Measurements from ENCODE around the gene GLI2.

Gene GLI2

GRCh38 chr2:120738786-120739437, 3.2 kb downstream of the GLI2 start:
- DNase-seq, result no peak

DNA sequence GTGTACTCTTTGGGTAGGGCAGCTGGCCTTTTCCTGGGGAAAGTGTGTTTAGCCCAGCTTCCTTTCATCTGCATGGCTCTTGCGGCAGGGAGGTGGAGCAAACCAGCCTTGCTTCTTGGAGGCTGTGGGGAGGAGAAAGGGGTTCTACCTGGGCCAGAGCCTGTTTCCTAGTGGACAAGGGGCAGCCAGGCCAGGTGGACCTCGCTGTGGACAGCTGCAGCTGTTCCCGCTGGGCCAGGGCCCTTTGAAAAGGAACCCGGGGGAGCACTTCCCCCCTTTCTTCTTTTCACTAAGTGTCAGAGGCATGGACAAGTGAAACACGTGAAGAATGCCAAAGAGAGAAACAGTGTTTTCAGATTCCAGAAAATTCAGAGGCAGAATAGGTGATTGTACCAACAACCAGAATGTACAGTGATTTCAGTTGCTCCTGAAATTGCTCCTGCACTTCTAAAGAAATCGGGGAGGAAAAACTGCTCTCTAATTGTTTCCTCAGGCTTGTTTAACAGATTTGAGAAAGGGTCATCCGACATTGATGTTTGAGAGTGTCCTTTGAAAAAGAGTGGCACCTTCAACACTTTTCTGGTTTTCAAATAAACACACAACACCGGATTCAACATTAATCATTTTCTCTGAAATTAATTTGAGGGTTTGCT, 3.9 kb downstream of the GLI2 start:
- no peak for DNase-seq

DNA sequence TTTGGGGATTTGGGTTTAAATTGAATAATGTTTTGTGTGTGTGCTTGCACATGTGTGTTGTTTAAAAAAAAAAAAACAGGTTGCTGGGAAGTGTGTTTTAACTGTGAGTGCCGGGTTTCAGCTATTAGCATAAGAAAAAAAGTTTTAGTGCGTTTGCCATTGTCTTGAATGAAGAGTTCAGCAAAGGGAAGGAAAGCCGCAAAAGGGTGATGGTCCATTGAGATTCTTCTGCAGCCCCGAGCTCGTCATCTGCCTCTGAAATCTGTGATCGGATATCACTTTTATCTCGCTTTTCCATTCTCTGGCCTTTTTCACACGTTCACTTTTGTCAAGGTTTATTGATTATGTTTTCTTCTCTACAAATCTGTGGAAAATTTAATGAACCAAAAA, 4.7 kb downstream of the GLI2 start:
- DNase-seq, result no peak

GRCh38 chr2:120740765-120741524, 5.3 kb downstream of the GLI2 start:
- no peak for DNase-seq

DNA sequence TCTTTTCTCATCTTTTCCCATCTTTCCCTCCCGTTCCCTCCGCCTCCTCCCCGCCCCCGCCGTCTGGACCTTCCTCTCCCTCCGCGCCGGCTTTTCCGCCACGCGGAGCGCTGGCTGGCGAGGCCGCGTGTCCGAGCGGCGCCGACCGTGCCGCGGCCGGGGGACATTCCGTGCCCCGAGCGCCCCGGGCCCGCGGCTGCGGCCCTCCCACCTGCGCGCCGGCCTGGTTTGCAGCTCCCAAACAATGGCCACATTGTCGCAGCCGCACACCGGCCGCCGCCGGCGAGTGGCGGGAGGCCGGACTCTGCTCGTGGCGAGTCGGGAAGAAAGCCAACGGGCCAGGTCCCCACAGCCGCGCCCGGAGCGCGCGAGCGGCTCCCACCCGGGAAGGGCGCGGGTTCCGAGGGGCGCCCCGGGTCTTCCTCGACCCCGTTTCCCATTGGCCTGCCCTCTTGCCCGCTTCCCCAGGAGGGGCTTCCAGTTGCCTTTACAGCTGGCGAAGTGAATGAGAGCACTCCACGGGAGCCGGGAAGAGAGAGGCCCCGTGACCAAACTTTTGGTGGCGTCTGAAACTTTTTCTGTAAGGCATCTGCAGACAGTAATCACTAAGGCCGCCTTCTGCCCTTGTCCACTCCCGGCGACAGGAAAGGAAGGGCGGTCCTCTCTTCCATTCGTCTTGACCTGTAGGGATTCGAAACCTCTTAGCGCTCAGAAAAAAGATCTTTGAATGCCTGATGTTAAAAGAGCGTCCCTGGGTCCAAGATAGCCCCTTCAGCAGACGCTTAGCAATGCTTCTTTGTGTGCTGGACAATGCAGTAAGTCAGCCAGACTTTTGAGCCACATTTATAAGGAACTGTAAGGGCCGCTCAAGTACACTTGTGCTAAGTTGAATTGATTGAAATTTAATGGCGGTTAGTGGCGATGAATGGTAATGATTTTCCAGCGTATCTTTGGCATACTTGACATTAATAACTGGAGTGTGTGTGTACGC, 6.2 kb downstream of the GLI2 start:
- no peak for DNase-seq

GRCh38 chr2:120743657-120744056, 8.0 kb downstream of the GLI2 start:
- no peak for DNase-seq

GRCh38 chr2:120744817-120745216, 9.1 kb downstream of the GLI2 start:
- DNase-seq, result no peak

GRCh38 chr2:120745420-120746111, 9.9 kb downstream of the GLI2 start:
- no peak for DNase-seq

GRCh38 chr2:120746144-120746543, 10.5 kb downstream of the GLI2 start:
- no peak for DNase-seq

- no peak for DNase-seq
These were observed 11.6 kb downstream of the GLI2 start for GRCh38 chr2:120747281-120747680.

DNA sequence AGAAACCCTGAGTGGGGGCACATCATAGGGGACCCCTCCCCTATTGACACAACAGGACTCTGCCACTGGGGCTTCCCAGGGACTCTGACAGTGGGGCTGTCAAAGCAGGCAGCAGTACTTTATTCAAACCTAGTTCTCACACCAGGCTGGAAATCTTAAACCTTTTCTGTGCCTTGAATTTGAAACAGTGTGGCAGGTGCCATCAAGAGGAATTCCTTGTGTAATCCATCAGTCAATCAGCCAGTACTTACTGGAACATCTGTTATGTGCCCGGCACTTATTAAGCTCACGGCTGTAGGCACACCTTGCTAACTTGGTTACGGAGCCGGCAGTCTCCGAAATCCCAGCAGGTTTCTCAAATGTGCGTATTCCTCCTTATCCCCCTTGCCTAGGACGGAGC, 12.0 kb downstream of the GLI2 start:
- no peak for DNase-seq

- no peak for DNase-seq
These were observed 12.6 kb downstream of the GLI2 start for GRCh38 chr2:120748310-120748709.

DNA sequence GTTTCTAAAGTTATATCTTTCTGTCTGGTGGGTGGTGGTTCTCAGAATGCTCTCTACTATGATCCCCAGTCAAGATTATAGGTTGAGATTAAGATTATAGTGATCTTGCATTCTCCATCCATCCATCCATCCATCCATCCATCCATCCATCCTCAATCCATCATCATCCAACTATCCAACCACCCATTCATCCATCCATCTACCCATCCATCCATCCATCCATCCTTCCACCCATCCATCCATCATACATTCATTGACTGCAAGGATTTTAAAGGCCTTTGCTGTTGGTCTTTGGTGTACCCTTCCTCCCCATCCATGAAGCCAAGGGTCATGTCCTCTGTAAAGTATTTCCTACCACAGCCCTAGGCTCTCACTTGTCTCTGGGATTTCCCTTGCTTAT, 13.1 kb downstream of the GLI2 start:
- no peak for DNase-seq

DNA sequence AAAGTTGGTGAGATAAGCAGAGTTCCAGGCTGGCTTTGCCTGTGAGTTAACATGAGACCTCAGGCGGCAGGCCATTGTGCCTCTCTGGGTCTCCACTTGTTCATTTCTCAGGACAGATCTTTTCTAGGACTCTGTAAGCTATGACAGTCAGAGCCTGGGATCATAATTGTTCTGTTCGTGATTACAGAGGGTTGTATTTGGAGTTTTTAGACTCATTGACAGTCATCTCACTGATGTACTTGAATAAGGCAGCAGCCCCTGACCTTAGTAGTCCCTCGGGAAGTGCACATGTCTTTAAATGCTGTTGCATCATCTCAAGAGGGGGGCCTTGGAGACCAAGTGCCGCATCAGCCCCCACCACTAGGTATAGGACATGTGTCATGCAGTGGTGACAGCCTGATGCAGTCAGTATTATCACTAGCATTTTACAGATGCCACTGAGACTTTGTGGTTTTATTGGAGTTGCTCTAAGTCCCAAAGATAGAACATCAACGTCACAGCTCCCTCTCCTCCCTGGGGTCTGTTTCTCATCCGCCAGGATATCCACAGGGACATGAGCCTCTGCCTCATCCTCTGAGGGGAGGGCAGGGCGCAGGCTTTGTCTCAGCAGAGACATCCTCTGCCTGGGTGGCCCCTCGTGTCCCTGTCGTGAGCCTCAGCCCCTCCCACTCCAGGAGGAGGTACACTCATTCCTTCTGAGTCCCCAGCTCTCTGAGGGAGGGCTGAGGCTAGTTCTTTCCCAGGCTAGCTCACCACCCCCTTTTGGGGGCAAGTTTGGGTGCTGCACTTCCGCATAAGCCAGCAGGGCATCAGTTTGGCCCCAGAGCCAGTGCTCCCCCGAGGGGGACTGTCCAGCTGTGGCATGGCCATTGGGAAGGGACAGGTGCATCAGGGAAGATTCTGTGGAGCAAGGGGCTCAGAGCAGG, 14.1 kb downstream of the GLI2 start:
- DNase-seq, result no peak

DNA sequence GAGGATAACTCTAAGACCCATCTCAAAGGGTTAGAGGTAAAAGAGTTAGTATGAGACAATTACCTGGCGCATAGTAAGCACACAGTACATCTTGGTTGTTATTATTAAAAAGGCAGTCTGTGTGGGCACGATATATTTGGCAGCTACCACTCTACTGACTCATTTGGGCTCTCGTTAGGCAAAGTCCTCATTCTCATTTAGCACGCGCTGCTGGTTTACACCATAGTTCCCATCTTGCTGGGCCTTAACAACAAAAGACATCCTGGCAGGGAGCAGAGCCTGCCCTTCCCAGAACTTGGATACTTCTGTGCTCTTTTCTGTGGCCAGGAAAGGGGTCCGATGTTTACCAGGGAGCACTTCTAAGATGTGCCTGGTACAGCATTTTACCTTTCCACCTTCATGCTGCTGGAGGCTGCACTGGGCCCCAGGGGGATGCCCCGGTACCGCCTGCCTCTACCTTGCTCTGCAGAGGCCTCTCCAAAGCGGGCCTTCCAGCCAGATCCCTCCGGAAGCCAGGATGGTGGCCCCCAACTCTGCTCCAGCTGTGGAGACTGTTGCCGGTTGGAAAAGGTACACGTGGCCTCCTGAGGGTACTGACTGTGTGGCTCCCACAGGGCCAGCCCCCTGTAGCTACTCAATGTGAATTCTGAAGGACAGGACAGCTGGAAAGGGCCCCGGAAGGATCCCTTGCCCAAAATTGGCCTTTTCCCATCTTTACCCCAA, 15.0 kb downstream of the GLI2 start:
- DNase-seq, result no peak

DNA sequence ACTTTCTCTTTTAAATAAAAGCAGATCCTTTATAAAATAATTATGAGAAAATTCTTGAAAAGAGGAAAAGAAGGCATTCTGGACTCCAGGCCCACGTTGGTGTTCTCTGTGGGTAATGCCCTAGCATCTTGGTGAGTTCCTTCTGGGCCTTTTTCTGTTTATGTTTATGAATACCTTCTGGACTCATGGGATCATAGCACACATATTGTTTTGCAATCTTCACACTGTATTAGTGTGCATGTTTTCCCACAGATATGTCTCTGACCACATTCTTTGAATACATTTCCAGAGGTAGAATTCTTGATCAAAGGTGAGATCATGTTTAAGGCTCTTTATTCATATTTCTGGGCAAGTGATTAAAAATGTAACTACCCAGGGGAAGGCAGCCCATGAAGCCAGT, 15.9 kb downstream of the GLI2 start:
- DNase-seq, result no peak

- DNase-seq, result no peak
These were observed 18.6 kb downstream of the GLI2 start for GRCh38 chr2:120754067-120754960.

DNA sequence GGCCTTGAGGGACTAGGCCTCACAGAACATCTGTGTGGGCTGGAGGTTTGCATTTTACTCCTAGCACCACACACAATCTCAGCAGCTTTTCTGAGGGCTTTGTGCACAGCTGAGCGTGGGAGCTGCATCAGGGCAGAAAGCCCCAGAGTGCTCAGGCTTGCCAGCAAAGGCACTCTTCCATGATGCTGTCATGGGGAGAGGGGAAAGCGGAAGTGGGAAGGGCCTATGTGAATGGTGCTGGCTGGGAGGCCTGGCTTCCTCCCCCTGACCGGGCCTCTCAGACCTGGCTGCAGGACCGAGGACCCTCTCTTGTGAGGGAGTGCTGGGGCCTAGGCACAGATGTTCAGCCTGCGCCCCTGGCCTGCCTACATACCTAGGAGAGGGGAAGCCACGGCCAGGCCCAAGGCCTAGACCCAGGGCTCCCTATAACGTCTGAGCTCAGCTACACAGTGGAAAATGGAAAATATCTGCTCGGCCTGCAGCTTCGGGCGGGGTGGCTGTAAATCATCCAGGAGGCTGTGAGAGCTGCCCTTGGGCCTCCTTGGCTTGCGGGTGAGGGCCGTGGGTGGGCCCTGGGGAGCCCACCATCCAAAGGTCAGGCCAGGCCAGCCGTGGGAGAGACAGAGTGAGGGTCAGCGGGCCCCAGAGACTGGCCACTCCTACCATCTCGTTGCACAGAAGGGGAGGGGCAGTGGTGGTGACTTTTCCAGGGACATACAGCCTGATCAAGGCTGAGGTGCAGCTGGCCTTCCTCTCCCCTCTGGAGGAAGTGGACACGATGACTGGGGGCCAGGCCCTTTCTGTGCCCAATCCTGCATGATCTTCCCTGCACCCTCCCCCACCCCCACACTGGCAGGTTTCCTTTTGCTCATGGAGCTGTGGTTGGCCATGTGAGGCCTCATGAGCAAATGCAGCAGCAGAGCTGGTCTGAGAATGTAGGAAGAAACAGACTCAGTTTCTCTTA, 22.8 kb downstream of the GLI2 start:
- no peak for DNase-seq

Data from NK-92 treated with Interleukin-12 subunit alpha and Interleukin-12 subunit beta, amount 100 ng/mL, for 24 hours (cell line).